Left colon (tissue), 2 donors: ENCODE data around the gene MT1M. TPM values are rescaled to one million over a fixed set of nuclear protein-coding genes. Genes with fewer than 3 reads are reported as not detected.

Experiments
- total RNA-seq, 2 donors: library from RNA; stranded (reverse); fragmentation: NEBNext Ultra II Directional; extraction: Animal tissue kit (Norgen Biotek cat#: 25700); gene quantifications; one replicate each; pipeline ENCODE4 v1.2.1, GENCODE V29; 2021
- donor health status: DM: no; HTN: no; CAD: no.
- donor health status: DM: yes; HTN: yes; CAD: no.

The MT1M gene
- total RNA-seq, 2 donors from 2014 or later: 5.1 to 60.6 TPM

Other genes starting within 250 kb of the MT1M start
- gene AMFR, start 207.1 kb upstream of the MT1M start, total RNA-seq: 100 to 1,000 TPM in 1 of 2 donors, 10 to 100 TPM in 1; 87.2 to 111 TPM
- 10 to 100 TPM; 68.5 to 77.9 TPM for gene NUDT21, start 181.3 kb upstream of the MT1M start, total RNA-seq
- gene OGFOD1, start 181.1 kb upstream of the MT1M start, total RNA-seq: 10 to 100 TPM; 15.9 to 16.5 TPM
- 10 to 100 TPM; 34.2 to 36.2 TPM for gene BBS2, start 112.6 kb upstream of the MT1M start, total RNA-seq
- not detected for gene MT4, start 67.6 kb upstream of the MT1M start, total RNA-seq
- 1 to 10 TPM; 1.5 to 1.8 TPM for gene MT3, start 43.1 kb upstream of the MT1M start, total RNA-seq
- gene MT2A, start 24.1 kb upstream of the MT1M start, total RNA-seq: 100 to 1,000 TPM in 1 of 2 donors, 10 to 100 TPM in 1; 78.4 to 287 TPM
- 100 to 1,000 TPM in 1 of 2 donors, 10 to 100 TPM in 1; 64.7 to 240 TPM for gene MT1E, start 6.9 kb upstream of the MT1M start, total RNA-seq
- gene MT1A, start 6.0 kb downstream of the MT1M start, total RNA-seq: 1 to 10 TPM; 4.7 to 5.1 TPM
- not detected for gene MT1B, start 19.2 kb downstream of the MT1M start, total RNA-seq
- 10 to 100 TPM in 1 of 2 donors, 1 to 10 TPM in 1; 9.0 to 71.2 TPM for gene MT1F, start 25.3 kb downstream of the MT1M start, total RNA-seq
- 100 to 1,000 TPM in 1 of 2 donors, 10 to 100 TPM in 1; 22.4 to 484 TPM for gene MT1G, start 35.4 kb downstream of the MT1M start, total RNA-seq
- 10 to 100 TPM in 1 of 2 donors, 1 to 10 TPM in 1; 3.3 to 80.9 TPM for gene MT1H, start 37.2 kb downstream of the MT1M start, total RNA-seq
- gene MT1X, start 49.8 kb downstream of the MT1M start, total RNA-seq: 10 to 100 TPM; 29.5 to 63.4 TPM
- gene NUP93, start 97.5 kb downstream of the MT1M start, total RNA-seq: 10 to 100 TPM; 34.1 to 52.7 TPM
- gene SLC12A3, start 232.5 kb downstream of the MT1M start, total RNA-seq: under 1 TPM in 1 of 2 donors, not detected in 1; 0.11 TPM